Smooth muscle cell (in vitro differentiated cells): ENCODE data around the gene SUSD1. TPM values are rescaled to one million over a fixed set of nuclear protein-coding genes. Genes with fewer than 3 reads are reported as not detected.
A peak's percentile ranks its signal among the peaks of the same experiment; 100 is the strongest.

Source experiments
- DNase-seq: peaks from one replicate; lab custom pipeline; 2025; ENCODE audit not compliant: unreplicated experiment; lab: John Stamatoyannopoulos, UW
- H2AFZ ChIP-seq: fragments of 200-600 bp; sonication (generic); 2 replicates; pipeline ENCODE4 v1.6.0; 2016; ENCODE audit warnings: antibody characterized with exemption, low read depth, mild to moderate bottlenecking
- H3F3A ChIP-seq: fragments of 200-600 bp; sonication (generic); 2 replicates; pipeline ENCODE4 v1.6.0; 2017; ENCODE audit warnings: antibody characterized with exemption, low read depth
- H3K27ac ChIP-seq: fragments of 200-600 bp; sonication (generic); 2 replicates; pipeline ENCODE4 v1.5.1; 2016; ENCODE audit warnings: low read depth, mild to moderate bottlenecking
- H3K27me3 ChIP-seq: fragments of 200-600 bp; sonication (generic); 2 replicates; pipeline ENCODE4 v1.6.1; 2016; ENCODE audit warnings: low read depth, mild to moderate bottlenecking
- H3K36me3 ChIP-seq: fragments of 200-600 bp; sonication (generic); 2 replicates; pipeline ENCODE4 v1.5.1; 2016; ENCODE audit warnings: low read depth
- H3K4me1 ChIP-seq: fragments of 200-600 bp; sonication (generic); 2 replicates; pipeline ENCODE4 v1.5.1; 2016; ENCODE audit warnings: low read depth
- H3K4me2 ChIP-seq: fragments of 200-600 bp; sonication (generic); 2 replicates; pipeline ENCODE4 v1.6.0; 2016; ENCODE audit warnings: mild to moderate bottlenecking
- H3K4me3 ChIP-seq: fragments of 200-600 bp; sonication (generic); 2 replicates; pipeline ENCODE4 v1.5.1; 2016; ENCODE audit warnings: mild to moderate bottlenecking
- H3K79me2 ChIP-seq: fragments of 200-600 bp; sonication (generic); 2 replicates; pipeline ENCODE4 v1.6.0; 2016; ENCODE audit warnings: low read depth, mild to moderate bottlenecking
- H3K9ac ChIP-seq: fragments of 200-600 bp; sonication (generic); 2 replicates; pipeline ENCODE4 v1.6.0; 2016; ENCODE audit warnings: low read depth
- H3K9me3 ChIP-seq: fragments of 200-600 bp; sonication (generic); replicated peaks from 2 replicates; pipeline ENCODE4 v1.5.1; 2016; ENCODE audit warnings: low read depth
- H4K20me1 ChIP-seq: fragments of 200-600 bp; sonication (generic); 2 replicates; pipeline ENCODE4 v1.6.0; 2016; ENCODE audit warnings: low read depth
- WGBS: methylation state at CpG from one replicate; pipeline ENCODE4 v1.1.7; 2016; ENCODE audit warnings: low lambda C conversion rate; 5-methylcytosine and 5-hydroxymethylcytosine counted together
- polyA plus RNA-seq: library from polyadenylated mRNA; unstranded; fragments of >200 nt; fragmentation: Nextera tagmentation; extraction: Ambion mirVana; gene quantifications from 2 replicates; pipeline ENCODE4 v1.2.1, GENCODE V29; 2016
- total RNA-seq: library from RNA; depleted of rRNA; stranded (reverse); fragments of >200 nt; gene quantifications from 2 replicates; pipeline ENCODE4 v1.2.3, GENCODE V29; 2014
- TF ChIP-seq, protein P1 (sequence below): fragments of 200-600 bp; sonication (generic); IDR thresholded peaks from 2 replicates; pipeline ENCODE4 v1.5.1; 2017; ENCODE audit warnings: borderline replicate concordance, mild to moderate bottlenecking, antibody characterized with exemption; ENCODE audit not compliant: insufficient read depth, poor library complexity, severe bottlenecking

SUSD1 gene
- total and polyA plus RNA-seq, 2 experiments from 2014 or later = 6.7 to 11.8 TPM

DNA sequence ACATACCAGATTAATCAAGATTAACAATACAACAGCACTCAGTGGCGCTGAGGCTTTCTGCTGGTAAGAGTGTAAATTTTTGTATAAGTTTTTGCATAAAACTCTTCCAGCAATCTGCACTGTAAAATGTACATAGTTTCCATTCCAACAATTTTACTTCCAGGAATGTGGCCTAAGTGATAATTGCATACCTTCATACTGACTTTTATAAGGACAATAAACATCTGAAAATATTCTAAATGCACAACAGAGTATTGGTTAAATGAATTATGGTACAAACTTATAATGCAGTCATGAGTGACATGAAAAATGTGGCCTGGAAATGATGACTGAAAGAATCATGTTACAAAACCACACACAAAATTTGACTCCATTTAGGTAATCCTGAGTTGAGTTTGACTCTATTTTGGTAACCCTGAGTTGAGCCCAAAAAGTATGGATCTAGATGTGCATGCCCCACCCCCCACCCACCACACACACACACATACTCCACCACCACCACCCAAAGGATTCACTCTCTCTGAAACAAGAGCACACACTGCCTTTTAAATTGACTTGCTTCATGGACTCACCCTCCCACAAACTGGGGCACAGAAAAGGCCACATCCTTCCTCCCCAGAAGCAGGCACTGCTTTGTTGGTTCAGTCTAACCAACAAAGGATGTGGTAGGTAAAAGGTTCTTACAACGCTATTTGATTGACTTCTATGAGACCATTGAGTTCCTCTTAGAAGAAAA is 137.6 kb downstream of the SUSD1 start:
- DNase-seq = no peak
- Histone ChIP-seq H3K4me2 (peak overlapping the region; percentile 4), H3K9me3 (no peaks in the 10 kb centered on the region), H3K79me2 (no peaks in the 10 kb centered on the region), H3K9ac (no peak overlapping the region), H3K4me1 (peaks cover 27% of the 10 kb centered on the region), H4K20me1 (no peaks in the 10 kb centered on the region), H3K36me3 (no peaks in the 10 kb centered on the region), H3F3A (peaks cover 6% of the 10 kb centered on the region), H3K27ac (peak overlapping the region; percentile 18), H3K27me3 (no peaks in the 10 kb centered on the region), H3K4me3 (no peak overlapping the region), H2AFZ (no peak overlapping the region)
- TF ChIP-seq, protein P1, sequence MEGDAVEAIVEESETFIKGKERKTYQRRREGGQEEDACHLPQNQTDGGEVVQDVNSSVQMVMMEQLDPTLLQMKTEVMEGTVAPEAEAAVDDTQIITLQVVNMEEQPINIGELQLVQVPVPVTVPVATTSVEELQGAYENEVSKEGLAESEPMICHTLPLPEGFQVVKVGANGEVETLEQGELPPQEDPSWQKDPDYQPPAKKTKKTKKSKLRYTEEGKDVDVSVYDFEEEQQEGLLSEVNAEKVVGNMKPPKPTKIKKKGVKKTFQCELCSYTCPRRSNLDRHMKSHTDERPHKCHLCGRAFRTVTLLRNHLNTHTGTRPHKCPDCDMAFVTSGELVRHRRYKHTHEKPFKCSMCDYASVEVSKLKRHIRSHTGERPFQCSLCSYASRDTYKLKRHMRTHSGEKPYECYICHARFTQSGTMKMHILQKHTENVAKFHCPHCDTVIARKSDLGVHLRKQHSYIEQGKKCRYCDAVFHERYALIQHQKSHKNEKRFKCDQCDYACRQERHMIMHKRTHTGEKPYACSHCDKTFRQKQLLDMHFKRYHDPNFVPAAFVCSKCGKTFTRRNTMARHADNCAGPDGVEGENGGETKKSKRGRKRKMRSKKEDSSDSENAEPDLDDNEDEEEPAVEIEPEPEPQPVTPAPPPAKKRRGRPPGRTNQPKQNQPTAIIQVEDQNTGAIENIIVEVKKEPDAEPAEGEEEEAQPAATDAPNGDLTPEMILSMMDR = no peak
- WGBS = 73% methylated on average over 2 of the region's 2 CpGs

DNA sequence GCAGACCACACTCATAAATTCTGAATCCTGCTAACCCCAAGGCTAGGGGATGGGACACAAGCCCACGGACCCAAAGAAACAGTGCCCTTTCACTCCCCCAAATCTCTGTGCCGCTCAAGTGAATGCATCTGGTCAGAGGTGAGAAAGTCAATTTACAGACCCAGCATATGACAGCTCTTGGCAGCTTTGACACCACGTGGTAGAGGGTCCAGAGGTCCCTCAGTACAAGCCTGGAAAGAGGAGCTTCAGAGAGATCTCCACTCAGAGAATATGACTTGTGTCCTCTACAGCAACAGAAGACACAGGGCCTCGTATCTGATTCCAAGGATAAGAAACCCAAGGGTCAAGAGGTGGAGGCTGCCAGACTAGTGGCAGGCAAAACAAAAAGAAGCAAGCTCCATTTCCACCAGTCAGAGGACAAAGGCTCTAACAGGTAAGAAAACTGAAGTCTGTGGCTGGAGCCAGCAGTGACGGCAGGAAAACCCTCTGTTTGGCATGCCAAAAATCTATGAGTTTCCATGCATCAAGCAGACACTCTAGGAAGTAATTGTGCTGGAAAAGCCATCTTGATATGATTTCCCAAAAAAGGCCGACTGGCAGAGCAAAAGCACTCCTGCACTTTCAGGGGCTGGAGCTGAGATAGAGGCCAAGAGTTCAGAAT is 139.8 kb downstream of the SUSD1 start:
- DNase-seq = no peak
- Histone ChIP-seq H3K4me3 (no peak overlapping the region), H3K36me3 (no peaks in the 10 kb centered on the region), H3K27ac (no peak overlapping the region), H3K27me3 (no peaks in the 10 kb centered on the region), H3K79me2 (no peaks in the 10 kb centered on the region), H3K9me3 (no peaks in the 10 kb centered on the region), H3K4me1 (peaks cover 24% of the 10 kb centered on the region), H4K20me1 (no peaks in the 10 kb centered on the region), H2AFZ (no peak overlapping the region), H3K9ac (no peak overlapping the region), H3F3A (no peaks in the 10 kb centered on the region), H3K4me2 (no peak overlapping the region)
- 69% methylated on average over 6 of the region's 6 CpGs for WGBS
- TF ChIP-seq, protein P1 = no peak

DNA sequence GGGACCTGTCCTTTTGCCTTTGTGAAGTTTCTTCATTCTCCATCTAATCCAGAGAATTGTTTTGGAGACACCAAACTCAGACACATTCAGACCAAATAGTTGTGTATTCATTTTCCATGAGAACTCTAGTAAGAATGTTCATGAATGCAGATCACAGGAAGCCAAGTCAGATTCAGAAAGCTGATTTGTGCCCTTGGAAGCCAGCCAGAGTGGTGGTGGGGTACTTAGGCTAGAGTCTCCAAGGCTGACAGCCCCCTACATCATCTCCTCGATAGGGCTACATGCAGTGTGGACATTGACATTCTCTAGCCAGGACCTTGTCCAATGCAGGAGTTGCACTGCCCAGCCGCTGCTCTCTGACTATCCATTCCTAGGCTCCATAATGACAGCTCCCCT is 140.9 kb downstream of the SUSD1 start:
- Histone ChIP-seq H2AFZ (no peak overlapping the region), H3K9ac (no peak overlapping the region), H3K4me3 (no peak overlapping the region), H3K27ac (no peak overlapping the region), H3K79me2 (no peaks in the 10 kb centered on the region), H3K36me3 (no peaks in the 10 kb centered on the region), H3K9me3 (no peaks in the 10 kb centered on the region), H4K20me1 (no peaks in the 10 kb centered on the region), H3K27me3 (no peaks in the 10 kb centered on the region), H3K4me2 (no peak overlapping the region), H3F3A (no peaks in the 10 kb centered on the region), H3K4me1 (peaks cover 34% of the 10 kb centered on the region)
- TF ChIP-seq, protein P1 = no peak
- DNase-seq = no peak
- 100% methylated on average over 2 of the region's 2 CpGs for WGBS
